SH-SY5Y (cell line): ENCODE measurements around the gene SCTR.

Source experiments
- GATA2 ChIP-seq: IDR thresholded peaks from 2 replicates; pipeline ENCODE4 v1.6.1; 2011; ENCODE audit warnings: mild to moderate bottlenecking, low read depth, low read length
- GATA3 ChIP-seq: IDR thresholded peaks from 2 replicates; pipeline ENCODE4 v1.6.1; 2011; ENCODE audit warnings: low read depth, mild to moderate bottlenecking, low read length, moderate library complexity

- TF ChIP-seq GATA2 (no peak), GATA3 (no peak)
Measured at GRCh38 chr2:119455066-119455718, 69.1 kb downstream of the SCTR start.
